Measurements from ENCODE around the gene SMAD3. TPM values are rescaled to one million over a fixed set of nuclear protein-coding genes. Genes with fewer than 3 reads are reported as not detected.

SMAD3 gene
- total and polyA plus RNA-seq, 3 experiments from 2014 or later: 30.2 to 34.2 (median 31.7) TPM

GRCh38 chr15:67086637-67086914 is 21.2 kb downstream of the SMAD3 start:
- no peaks in the 10 kb centered on the region for H3K36me3 ChIP-seq (ENCODE audit: insufficient read depth, low read length)
- no peak overlapping the region for H3K27ac ChIP-seq (ENCODE audit: low read depth, low read length)
- H3K9me3 Mint-ChIP-seq: no peaks in the 10 kb centered on the region
- peaks cover 95 to 99% (median 96%) of the 10 kb centered on the region in 3 donors for H3K4me1 Mint-ChIP-seq
- no peak for DNase-seq
- H3K9me3 ChIP-seq (ENCODE audit: low read length): no peaks in the 10 kb centered on the region
- peaks cover 0 to 2% of the 10 kb centered on the region in 2 donors for H3K27me3 Mint-ChIP-seq
- H3K27ac Mint-ChIP-seq: peak overlapping the region; percentile 35 to 94 (median 84)
- H3K27me3 ChIP-seq (ENCODE audit: insufficient read depth, low read length, poor library complexity, severe bottlenecking): no peaks in the 10 kb centered on the region
- H3K4me1 ChIP-seq (ENCODE audit: insufficient read depth, low read length): peaks cover 91% of the 10 kb centered on the region
- no peak overlapping the region for H3K4me3 ChIP-seq (ENCODE audit: low read length)
- peak overlapping the region in 6 of 7 donors; percentile 53 to 87 (median 82) for H3K4me3 Mint-ChIP-seq
- ChIA-PET CTCF (interaction anchor here (2.2 to 6.3 kb wide), 2 partner anchors 15 to 17 kb away, joined by 6 to 62 read pairs; partner anchors contain the start of gene SMAD3), POLR2A (interaction anchor here (1.0 kb wide), 1 partner anchor 42 kb away, joined by 3 read pairs; no protein-coding TSS in a partner anchor)
- peaks cover 0 to 38% (median 2%) of the 10 kb centered on the region in 3 donors for H3K36me3 Mint-ChIP-seq

- Histone ChIP-seq H3K36me3 (ENCODE audit: insufficient read depth, low read length) (no peaks in the 10 kb centered on the region), H3K9me3 (ENCODE audit: low read length) (no peaks in the 10 kb centered on the region), H3K27me3 (ENCODE audit: insufficient read depth, low read length, poor library complexity, severe bottlenecking) (no peaks in the 10 kb centered on the region), H3K4me1 (ENCODE audit: insufficient read depth, low read length) (peaks cover 91% of the 10 kb centered on the region), H3K27ac (ENCODE audit: low read depth, low read length) (no peak overlapping the region), H3K4me3 (ENCODE audit: low read length) (no peak overlapping the region)
- POLR2A ChIA-PET: interaction anchor here (0.8 kb wide), 1 partner anchor 9 kb away, joined by 5 read pairs; no protein-coding TSS in a partner anchor
- Mint-ChIP-seq H3K9me3 (no peaks in the 10 kb centered on the region), H3K4me3 (peak overlapping the region; percentile 16 to 75 (median 54)), H3K36me3 (peaks cover 0 to 37% (median 2%) of the 10 kb centered on the region in 3 donors), H3K4me1 (peaks cover 94 to 99% (median 96%) of the 10 kb centered on the region in 3 donors), H3K27me3 (peaks cover 0 to 2% of the 10 kb centered on the region in 2 donors), H3K27ac (peak overlapping the region; percentile 44 to 95 (median 80))
- DNase-seq: no peak
- CTCF ChIA-PET: interaction anchor here (1.5 kb wide), 1 partner anchor 32 kb away, joined by 3 read pairs; no protein-coding TSS in a partner anchor
Measured at GRCh38 chr15:67087507-67088172, 22.2 kb downstream of the SMAD3 start.

GRCh38 chr15:67089217-67090193 is 24.1 kb downstream of the SMAD3 start:
- H3K9me3 ChIP-seq (ENCODE audit: low read length): no peaks in the 10 kb centered on the region
- no peak overlapping the region for H3K4me3 ChIP-seq (ENCODE audit: low read length)
- CTCF ChIA-PET: interaction anchor here (1.0 to 1.2 kb wide), 4 partner anchors 12 to 23 kb away, joined by 3 to 6 read pairs (median 3); partner anchors contain the start of gene SMAD3
- POLR2A ChIA-PET: interaction anchor here (3.5 kb wide), 1 partner anchor 12 kb away, joined by 19 read pairs; no protein-coding TSS in a partner anchor
- Mint-ChIP-seq H3K27me3 (peaks cover 0 to 2% of the 10 kb centered on the region in 2 donors), H3K4me1 (peaks cover 91 to 100% (median 93%) of the 10 kb centered on the region in 3 donors), H3K36me3 (peaks cover 0 to 47% (median 5%) of the 10 kb centered on the region in 3 donors), H3K27ac (peak overlapping the region in 7 of 8 donors; percentile 81 to 97 (median 97)), H3K9me3 (no peaks in the 10 kb centered on the region), H3K4me3 (peak overlapping the region; percentile 6 to 84 (median 83))
- H3K27me3 ChIP-seq (ENCODE audit: insufficient read depth, low read length, poor library complexity, severe bottlenecking): no peaks in the 10 kb centered on the region
- DNase-seq: no peak
- H3K27ac ChIP-seq (ENCODE audit: low read depth, low read length): peak overlapping the region; percentile 72
- peaks cover 90% of the 10 kb centered on the region for H3K4me1 ChIP-seq (ENCODE audit: insufficient read depth, low read length)
- no peaks in the 10 kb centered on the region for H3K36me3 ChIP-seq (ENCODE audit: insufficient read depth, low read length)

GRCh38 chr15:67090297-67091070 is 25.1 kb downstream of the SMAD3 start:
- H3K4me3 ChIP-seq (ENCODE audit: low read length): peak overlapping the region; percentile 20
- H3K27ac Mint-ChIP-seq: peak overlapping the region in 7 of 8 donors; percentile 92 to 97 (median 96)
- POLR2A ChIA-PET: interaction anchor here (1.2 to 3.5 kb wide), 3 partner anchors 8 to 25 kb away, joined by 4 to 19 read pairs (median 6); partner anchors contain the start of gene SMAD3
- H3K36me3 ChIP-seq (ENCODE audit: insufficient read depth, low read length): no peaks in the 10 kb centered on the region
- peaks cover 0 to 2% of the 10 kb centered on the region in 2 donors for H3K27me3 Mint-ChIP-seq
- H3K36me3 Mint-ChIP-seq: peaks cover 0 to 49% (median 5%) of the 10 kb centered on the region in 3 donors
- no peak for DNase-seq
- H3K27ac ChIP-seq (ENCODE audit: low read depth, low read length): peak overlapping the region; percentile 72
- CTCF ChIA-PET: interaction anchor here (1.0 to 1.2 kb wide), 5 partner anchors 8 to 24 kb away, joined by 3 to 6 read pairs (median 3); partner anchors contain the start of gene SMAD3
- H3K4me3 Mint-ChIP-seq: peak overlapping the region; percentile 79 to 86 (median 83)
- H3K4me1 ChIP-seq (ENCODE audit: insufficient read depth, low read length): peaks cover 88% of the 10 kb centered on the region
- no peaks in the 10 kb centered on the region for H3K9me3 ChIP-seq (ENCODE audit: low read length)
- no peaks in the 10 kb centered on the region for H3K9me3 Mint-ChIP-seq
- peaks cover 90 to 100% (median 92%) of the 10 kb centered on the region in 3 donors for H3K4me1 Mint-ChIP-seq
- H3K27me3 ChIP-seq (ENCODE audit: insufficient read depth, low read length, poor library complexity, severe bottlenecking): no peaks in the 10 kb centered on the region

- H3K4me3 ChIP-seq (ENCODE audit: low read length): peak overlapping the region; percentile 20
- DNase-seq: peak in 4 of 5 donors; percentile 54 to 89 (median 74)
- Mint-ChIP-seq H3K9me3 (no peaks in the 10 kb centered on the region), H3K36me3 (peaks cover 0 to 53% (median 10%) of the 10 kb centered on the region in 3 donors), H3K27ac (peak overlapping the region in 7 of 8 donors; percentile 92 to 97 (median 96)), H3K4me3 (peak overlapping the region; percentile 79 to 86 (median 83)), H3K27me3 (peaks cover 0 to 2% of the 10 kb centered on the region in 2 donors), H3K4me1 (peaks cover 90 to 100% (median 92%) of the 10 kb centered on the region in 3 donors)
- ChIA-PET CTCF (interaction anchor here (1.0 to 1.2 kb wide), 6 partner anchors 9 to 23 kb away, joined by 3 to 4 read pairs (median 3); no protein-coding TSS in a partner anchor), POLR2A (interaction anchor here (1.2 to 3.5 kb wide), 3 partner anchors 9 to 26 kb away, joined by 4 to 19 read pairs (median 6); partner anchors contain the start of gene SMAD3)
- peak overlapping the region; percentile 72 for H3K27ac ChIP-seq (ENCODE audit: low read depth, low read length)
- peaks cover 85% of the 10 kb centered on the region for H3K4me1 ChIP-seq (ENCODE audit: insufficient read depth, low read length)
- H3K27me3 ChIP-seq (ENCODE audit: insufficient read depth, low read length, poor library complexity, severe bottlenecking): no peaks in the 10 kb centered on the region
- H3K36me3 ChIP-seq (ENCODE audit: insufficient read depth, low read length): no peaks in the 10 kb centered on the region
- no peaks in the 10 kb centered on the region for H3K9me3 ChIP-seq (ENCODE audit: low read length)
Measured at GRCh38 chr15:67091071-67091979, 25.9 kb downstream of the SMAD3 start.

- H3K27ac Mint-ChIP-seq: peak overlapping the region in 7 of 8 donors; percentile 92 to 97 (median 96)
- peak overlapping the region; percentile 79 to 86 (median 83) for H3K4me3 Mint-ChIP-seq
- no peak for DNase-seq
- Histone ChIP-seq H3K27ac (ENCODE audit: low read depth, low read length) (peak overlapping the region; percentile 72), H3K4me1 (ENCODE audit: insufficient read depth, low read length) (peaks cover 84% of the 10 kb centered on the region), H3K36me3 (ENCODE audit: insufficient read depth, low read length) (no peaks in the 10 kb centered on the region), H3K4me3 (ENCODE audit: low read length) (no peak overlapping the region), H3K27me3 (ENCODE audit: insufficient read depth, low read length, poor library complexity, severe bottlenecking) (no peaks in the 10 kb centered on the region), H3K9me3 (ENCODE audit: low read length) (no peaks in the 10 kb centered on the region)
- peaks cover 0 to 2% of the 10 kb centered on the region in 2 donors for H3K27me3 Mint-ChIP-seq
- H3K36me3 Mint-ChIP-seq: peaks cover 0 to 54% (median 8%) of the 10 kb centered on the region in 3 donors
- ChIA-PET POLR2A (interaction anchor here (3.5 kb wide), 1 partner anchor 9 kb away, joined by 19 read pairs; no protein-coding TSS in a partner anchor), CTCF (interaction anchor here (1.1 to 1.6 kb wide), 3 partner anchors 10 to 42 kb away, joined by 3 to 4 read pairs (median 4); no protein-coding TSS in a partner anchor)
- H3K4me1 Mint-ChIP-seq: peaks cover 90 to 100% (median 92%) of the 10 kb centered on the region in 3 donors
- H3K9me3 Mint-ChIP-seq: no peaks in the 10 kb centered on the region
Measured at GRCh38 chr15:67091980-67092677, 26.7 kb downstream of the SMAD3 start.
